NOMO-1 (cell line): ENCODE results near the gene SIRT3.
"Not testable (repeated sequence)": the region's sequence is repeated elsewhere in the genome, so short reads cannot be mapped to it uniquely, and the experiment has no call there.

ENCODE experiments used
- DNase-seq, 2 experiments: peaks; one replicate each; lab custom pipeline; 2025; ENCODE audit not compliant: unreplicated experiment in 2 of 2; lab: John Stamatoyannopoulos, UW

Gene SIRT3

DNA sequence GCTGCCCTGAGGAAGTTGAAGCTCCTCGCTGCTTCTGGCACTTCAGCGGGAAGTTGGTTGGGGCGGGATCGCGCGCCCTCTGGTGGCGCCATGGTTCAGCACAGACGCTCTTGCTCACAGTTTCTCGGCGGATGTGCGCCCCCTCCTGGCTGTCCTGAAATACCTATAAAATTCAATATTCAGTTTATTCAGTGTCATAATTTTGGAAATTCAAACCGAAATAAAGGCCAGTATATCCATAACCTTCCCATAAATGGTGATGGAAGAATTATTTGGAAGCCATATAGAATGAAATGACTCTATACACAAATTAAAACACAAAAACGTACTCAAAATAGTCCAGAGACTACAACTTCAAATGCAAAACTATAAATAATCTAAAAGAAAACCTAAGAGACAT, 55.9 kb downstream of the SIRT3 start:
- DNase-seq, result not testable (repeated sequence)
